EL (cell line): ENCODE measurements around the gene SERTAD4.

ENCODE experiments used
- DNase-seq: peaks from one replicate; pipeline ENCODE4 v3.0.0-alpha.2; 2016

SERTAD4 gene

GRCh38 chr1:210233495-210234328 lies 1.1 kb downstream of the SERTAD4 start:
- DNase-seq, result peak; percentile 81

- no peak for DNase-seq
Observed at GRCh38 chr1:210234329-210234757, 1.7 kb downstream of the SERTAD4 start.

DNA sequence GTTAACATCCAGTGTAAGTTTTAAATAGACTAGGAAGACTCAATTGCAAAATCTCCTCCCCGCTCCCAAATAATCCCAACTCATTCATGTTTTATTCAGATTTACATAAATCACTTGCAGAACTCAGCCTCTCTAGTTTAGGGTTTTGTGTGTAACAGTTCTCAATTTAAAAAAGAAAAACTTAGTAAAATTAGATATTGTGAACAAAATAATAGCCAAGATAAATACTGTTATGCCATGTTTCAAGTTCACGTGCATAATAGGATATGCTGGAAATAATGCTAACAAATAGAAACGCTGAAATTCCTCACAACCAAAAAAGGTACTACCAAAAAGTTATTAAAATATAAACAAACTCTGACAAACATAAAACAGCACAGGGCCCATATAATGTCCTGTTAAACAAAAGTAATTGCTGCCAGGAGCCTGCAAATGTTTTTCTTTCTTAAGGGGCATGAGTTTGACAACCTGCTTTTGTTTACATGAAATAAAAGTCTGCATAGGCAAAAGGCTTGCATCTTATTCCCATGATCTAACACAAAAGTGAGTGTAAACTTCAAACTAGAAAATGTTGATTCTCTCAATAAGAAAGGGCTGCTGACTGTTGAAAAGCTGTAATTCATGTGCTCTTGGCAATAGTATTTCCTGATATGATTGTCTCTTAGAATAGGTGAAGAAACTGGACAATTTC lies 2.9 kb downstream of the SERTAD4 start:
- DNase-seq, result no peak

- DNase-seq, result no peak
Observed at GRCh38 chr1:210236386-210236839, 3.8 kb downstream of the SERTAD4 start.

DNA sequence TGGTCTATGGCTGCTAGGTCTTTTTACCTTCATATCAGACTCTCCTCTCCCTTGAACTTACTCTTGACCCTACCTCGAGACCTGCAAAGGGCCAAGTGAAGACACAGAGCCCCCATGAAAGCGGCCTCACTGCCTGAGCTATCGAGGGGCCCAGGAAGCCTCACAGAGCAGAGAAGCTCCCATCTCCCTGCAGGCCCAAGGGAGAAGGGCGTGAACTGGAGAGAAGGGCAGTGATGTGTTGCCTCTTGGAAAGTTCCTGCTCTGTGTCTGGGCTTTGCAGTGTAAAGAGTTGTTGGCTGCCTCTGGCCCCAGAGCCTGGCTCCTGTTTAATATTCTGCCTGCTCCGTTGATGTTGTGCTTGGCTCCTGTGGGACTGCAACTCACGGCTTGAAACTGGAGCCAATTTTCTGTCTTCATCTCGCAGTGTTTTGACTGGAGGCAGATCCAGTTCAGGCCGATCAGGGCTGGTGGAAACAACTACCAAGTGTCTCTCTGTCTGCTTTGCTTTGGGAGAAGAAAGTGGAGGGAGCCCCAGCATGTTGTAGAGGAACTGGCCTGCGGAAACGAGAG lies 4.3 kb downstream of the SERTAD4 start:
- no peak for DNase-seq

DNA sequence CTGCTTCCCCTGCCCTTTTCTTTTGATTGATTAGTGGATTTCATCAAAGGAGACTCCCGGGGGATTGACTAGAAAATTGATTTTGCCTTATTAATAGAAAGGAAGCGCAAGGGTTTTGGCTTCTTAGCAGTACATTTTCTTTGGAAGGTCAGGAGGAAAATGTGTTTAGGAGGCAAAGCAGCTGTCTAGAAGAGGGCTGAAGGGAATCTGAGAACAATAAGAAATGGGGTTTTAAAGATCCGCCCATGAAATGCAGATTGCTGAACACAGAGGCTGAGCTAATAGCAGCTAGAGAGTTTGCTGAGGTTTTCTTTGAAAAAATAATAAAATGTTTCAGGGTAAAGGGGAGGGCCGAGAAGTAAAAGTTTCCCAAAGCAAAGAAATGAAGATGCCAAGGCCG lies 4.9 kb downstream of the SERTAD4 start:
- DNase-seq, result no peak

- no peak for DNase-seq
Observed at GRCh38 chr1:210237981-210238380, 5.4 kb downstream of the SERTAD4 start.

- peak; percentile 91 for DNase-seq
Observed at GRCh38 chr1:210239349-210240111, 6.9 kb downstream of the SERTAD4 start.

GRCh38 chr1:210241121-210241520 lies 8.5 kb downstream of the SERTAD4 start:
- no peak for DNase-seq

DNA sequence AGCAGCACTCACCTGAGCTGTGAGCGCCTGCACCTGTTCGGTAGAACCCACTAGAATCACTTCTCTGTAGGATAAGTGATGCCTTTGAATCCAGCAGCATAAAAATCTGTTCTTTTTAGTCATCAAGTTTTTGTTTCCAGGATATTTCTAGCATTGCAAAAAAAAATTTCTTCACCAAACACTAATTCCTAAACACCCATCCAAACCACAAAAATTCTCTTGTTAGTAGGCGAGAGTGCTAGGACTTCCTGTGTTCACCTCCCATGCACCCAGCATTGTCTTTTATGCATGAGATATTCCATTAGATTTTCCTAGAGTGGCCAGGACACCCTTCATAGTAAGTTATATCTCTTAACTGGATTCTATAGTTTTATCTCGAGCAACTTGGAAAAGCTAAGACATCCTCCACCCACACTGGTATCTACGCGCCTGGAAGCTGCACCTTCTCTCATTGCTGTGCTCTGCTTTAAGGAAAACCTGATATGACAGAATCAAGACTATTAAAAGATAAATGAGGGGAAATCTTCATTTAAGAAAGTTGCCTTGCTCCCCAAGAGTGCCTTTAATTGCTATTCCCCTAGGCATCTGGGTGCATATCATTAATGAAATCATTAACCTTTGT lies 12.3 kb downstream of the SERTAD4 start:
- DNase-seq, result peak; percentile 53

GRCh38 chr1:210246447-210246846 lies 13.9 kb downstream of the SERTAD4 start:
- peak; percentile 36 for DNase-seq

GRCh38 chr1:210248341-210248740 lies 15.7 kb downstream of the SERTAD4 start:
- DNase-seq, result no peak

DNA sequence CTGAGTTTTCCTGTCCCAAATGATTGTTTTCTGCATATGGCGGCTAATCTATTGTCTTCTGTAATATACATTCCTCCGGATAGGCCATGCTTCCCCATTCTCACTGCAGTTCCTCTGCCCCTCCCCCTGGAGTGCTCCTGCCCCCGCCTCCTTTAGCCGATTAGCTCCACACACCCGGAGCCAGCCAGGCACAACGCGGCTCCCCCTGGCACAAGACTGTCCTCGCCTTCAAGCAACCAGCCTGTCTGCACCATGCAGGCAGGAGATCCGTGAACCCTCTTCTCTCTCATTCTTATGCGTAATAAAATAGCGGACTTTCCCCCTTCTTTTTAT lies 18.0 kb downstream of the SERTAD4 start:
- no peak for DNase-seq

DNA sequence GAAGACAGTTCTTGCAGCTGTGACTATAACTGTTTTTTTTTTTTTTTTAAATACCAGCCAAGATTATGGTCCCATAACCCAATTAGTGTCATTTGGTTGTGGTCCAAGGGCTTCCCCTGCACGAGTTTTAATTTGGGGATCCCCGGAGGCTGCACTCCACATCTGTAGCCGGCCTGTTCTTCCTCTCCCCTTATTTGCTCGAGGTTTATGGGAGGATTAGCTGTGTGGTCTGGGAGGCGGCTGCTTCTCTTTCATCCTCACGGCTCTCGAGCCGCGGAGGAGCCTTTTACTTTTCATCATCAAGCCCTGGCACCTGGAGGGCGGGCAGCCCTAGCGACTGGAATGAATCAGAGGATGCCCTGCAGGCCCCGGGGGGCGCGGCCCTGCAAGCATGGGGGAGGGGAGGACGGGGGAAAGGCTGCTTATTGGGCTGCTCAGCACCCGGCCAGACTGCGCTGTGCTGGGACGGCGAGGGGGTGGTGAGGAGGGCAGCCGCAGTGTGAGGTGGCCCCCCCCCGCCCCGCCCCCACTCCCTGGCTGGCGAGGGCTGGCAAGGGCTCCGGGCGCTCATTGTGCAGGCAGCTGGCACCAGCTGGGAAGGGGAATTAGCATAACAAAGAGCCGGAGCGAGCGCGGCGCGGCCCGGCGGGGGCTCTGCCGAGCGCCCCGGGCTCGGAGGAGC lies 18.5 kb downstream of the SERTAD4 start:
- DNase-seq, result peak; percentile 58

DNA sequence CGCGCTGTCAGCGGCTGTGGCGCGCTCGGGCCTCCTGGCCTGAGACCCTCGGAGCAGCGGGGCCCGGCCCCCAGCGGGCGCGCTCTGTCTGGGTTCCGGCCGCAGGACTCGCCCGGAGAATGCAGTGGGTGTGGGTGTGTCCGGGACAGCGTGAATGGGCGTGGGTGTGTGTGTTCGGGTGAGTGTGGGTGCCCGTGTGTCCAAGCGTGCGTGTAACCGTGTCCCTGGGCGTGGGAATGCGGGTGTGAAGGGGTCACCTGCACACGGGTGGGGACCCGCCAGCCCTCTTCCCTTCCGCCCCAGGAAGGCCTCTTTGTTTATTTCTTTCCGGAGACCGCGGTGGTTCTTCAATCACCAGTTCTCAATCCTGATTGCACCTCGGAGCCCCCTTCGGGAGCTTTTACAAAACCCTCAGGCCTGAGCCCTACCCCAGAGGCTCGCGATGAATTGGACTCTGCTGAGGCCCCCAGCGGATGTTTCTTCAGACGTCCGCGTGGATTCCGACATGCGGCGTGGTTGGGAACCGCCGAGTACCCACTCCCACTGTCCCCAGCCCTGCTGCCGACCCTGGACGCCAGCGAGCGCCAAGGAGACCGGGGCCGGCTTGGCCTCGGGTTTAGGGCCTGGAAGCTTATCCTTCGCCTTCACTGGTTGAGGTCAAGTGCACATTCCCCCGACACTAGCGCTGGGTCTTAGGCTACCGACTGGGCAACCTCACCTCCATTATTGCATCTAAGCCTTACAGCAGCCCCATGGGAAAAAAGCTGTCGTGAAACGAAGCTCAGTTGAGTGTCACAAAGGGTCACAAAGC lies 19.3 kb downstream of the SERTAD4 start:
- no peak for DNase-seq

GRCh38 chr1:210252621-210253051 lies 20.0 kb downstream of the SERTAD4 start:
- DNase-seq, result no peak

DNA sequence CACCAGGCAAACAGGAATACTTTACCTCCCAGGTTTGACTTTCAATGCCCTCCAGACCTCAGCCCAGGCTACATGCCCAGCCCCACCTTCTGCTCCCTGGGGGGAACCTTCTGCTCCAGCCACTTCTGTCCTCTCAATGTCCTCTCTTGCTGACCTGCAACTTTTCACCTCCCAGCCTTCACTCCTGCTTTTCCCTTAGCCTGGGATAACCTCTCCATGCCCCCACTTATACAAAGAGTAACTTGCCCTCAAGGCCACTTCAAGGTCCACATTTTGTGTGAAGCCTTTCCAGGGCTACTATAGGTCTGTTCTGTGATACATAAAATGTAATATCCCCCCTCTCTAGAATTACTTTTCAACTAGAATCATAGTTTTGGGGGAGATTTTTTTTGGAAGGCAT lies 21.7 kb downstream of the SERTAD4 start:
- no peak for DNase-seq

- no peak for DNase-seq
Observed at GRCh38 chr1:210257698-210258529, 25.3 kb downstream of the SERTAD4 start.

GRCh38 chr1:210259561-210259960 lies 27.0 kb downstream of the SERTAD4 start:
- DNase-seq, result peak; percentile 70

DNA sequence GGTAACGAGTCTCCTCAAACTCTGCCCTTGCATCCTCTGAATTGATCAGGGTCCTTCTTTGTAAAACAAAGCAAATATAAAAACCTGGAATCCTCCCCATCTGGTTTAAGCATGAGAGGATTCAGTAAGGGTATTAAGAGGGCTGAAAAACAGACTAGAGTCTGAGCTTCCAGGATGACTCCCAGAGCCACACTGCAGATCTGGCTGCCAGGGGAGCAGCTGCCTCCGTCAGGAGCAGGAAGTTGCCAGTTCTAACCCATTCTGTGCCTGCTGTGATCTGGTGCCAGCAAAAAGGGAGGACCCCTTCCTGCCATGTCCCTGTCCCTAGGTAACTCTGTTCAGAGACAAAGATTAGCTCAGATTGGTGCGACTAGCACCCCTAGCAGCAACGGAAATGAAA lies 27.5 kb downstream of the SERTAD4 start:
- DNase-seq, result no peak
